ENCODE measurements around the gene DAP. TPM values are rescaled to one million over a fixed set of nuclear protein-coding genes. Genes with fewer than 3 reads are reported as not detected.

The DAP gene
- total and polyA plus RNA-seq, 2 of the 4 experiments (the other 2 are of a cell fraction), result 49.6 to 189 TPM

DNA sequence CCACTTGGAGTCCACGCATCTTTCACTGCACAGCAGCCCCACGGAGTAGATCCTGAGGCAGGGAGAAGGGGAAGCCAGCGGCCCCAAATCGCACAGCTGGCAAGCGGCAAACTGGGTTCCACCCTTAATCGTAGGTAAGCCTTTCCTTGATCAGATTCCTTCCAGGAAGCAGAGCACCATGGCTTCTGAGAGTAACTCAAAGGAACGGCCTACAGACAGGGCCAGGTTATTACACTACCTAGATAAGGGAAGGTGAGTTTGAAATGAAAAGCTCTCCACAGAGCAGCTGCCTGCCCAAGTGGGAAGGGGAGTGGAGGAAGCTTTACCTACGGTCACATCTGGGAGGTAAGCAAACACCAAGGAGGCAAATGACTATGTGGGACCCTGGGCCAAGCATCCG, 7.9 kb downstream of the DAP start:
- H3K36me3 ChIP-seq (ENCODE audit: control insufficient read depth, insufficient read depth, low read length), result peaks cover 50% of the 10 kb centered on the region

More for the DNA sequence above, 7.9 kb downstream of the DAP start:
- Histone ChIP-seq H3K56ac (ENCODE audit: extremely low read depth, insufficient read depth, low read length) (no peak overlapping the region), H2BK15ac (ENCODE audit: low read depth, low read length) (no peak overlapping the region), H3K23ac (ENCODE audit: low read depth, low read length) (no peak overlapping the region), H3K18ac (ENCODE audit: low read depth, low read length) (no peak overlapping the region), H2BK120ac (ENCODE audit: low read depth, low read length) (no peak overlapping the region), H3K9me1 (ENCODE audit: insufficient read depth, low read length) (peaks cover 34% of the 10 kb centered on the region), H3K14ac (replicated peaks; ENCODE audit: low read depth, low read length) (no peak overlapping the region), H2BK5ac (ENCODE audit: low read depth, low read length, poor library complexity, severe bottlenecking) (no peak overlapping the region), H4K8ac (ENCODE audit: low read depth in 2 of 2, low read length in 2 of 2) (no peak overlapping the region), H3K4me1 (ENCODE audit: control insufficient read depth, insufficient read depth, low read length) (peaks cover 16% of the 10 kb centered on the region), H4K91ac (ENCODE audit: insufficient read depth, low read depth, low read length) (no peak overlapping the region), H3K27me3 (ENCODE audit: control insufficient read depth, insufficient read depth, low read length) (no peaks in the 10 kb centered on the region), H3K79me1 (ENCODE audit: low read depth in 1 of 2, low read length in 2 of 2) (peaks cover 35 to 91% of the 10 kb centered on the region in 2 experiments), H3K4me2 (ENCODE audit: low read depth, low read length) (no peak overlapping the region), H4K5ac (ENCODE audit: low read depth, low read length) (no peak overlapping the region), H2AK5ac (ENCODE audit: low read depth, low read length) (no peak overlapping the region), H3K4me3 (ENCODE audit: insufficient read depth, low read depth, low read length) (no peak overlapping the region), H3K9me3 (ENCODE audit: control insufficient read depth, insufficient read depth, low read length) (peaks cover 5% of the 10 kb centered on the region; the same call in 1 of the 2 replicates), H3K27ac (ENCODE audit: insufficient read depth, low read length) (no peak overlapping the region), H3K4ac (ENCODE audit: low read depth, low read length) (no peak overlapping the region), H2AK9ac (replicated peaks; ENCODE audit: low read depth, low read length, poor library complexity) (no peak overlapping the region), H2BK20ac (ENCODE audit: low read depth, low read length) (no peak overlapping the region), H3K9ac (ENCODE audit: low read depth, low read length) (no peak overlapping the region), H4K20me1 (ENCODE audit: insufficient read depth, low read length) (peaks cover 98% of the 10 kb centered on the region), H2AFZ (replicated peaks; ENCODE audit: low read length, poor library complexity) (no peak overlapping the region)
- no peak for TF ChIP-seq RCOR1 (IDR thresholded peaks at IDR 0.05; ENCODE audit: insufficient replicate concordance, low read length)
- no peak for TF ChIP-seq SMC3 (IDR thresholded peaks at IDR 0.05; ENCODE audit: low read depth, low read length)
- no peak for TF ChIP-seq CEBPB (IDR thresholded peaks at IDR 0.05; ENCODE audit: low read depth, low read length)
- no peak for TF ChIP-seq NFE2L2 (IDR thresholded peaks at IDR 0.05; ENCODE audit: low read depth, low read length)
- no peak for TF ChIP-seq MAZ (IDR thresholded peaks at IDR 0.05; ENCODE audit: borderline replicate concordance, low read depth, low read length)
- TF ChIP-seq, protein P1, sequence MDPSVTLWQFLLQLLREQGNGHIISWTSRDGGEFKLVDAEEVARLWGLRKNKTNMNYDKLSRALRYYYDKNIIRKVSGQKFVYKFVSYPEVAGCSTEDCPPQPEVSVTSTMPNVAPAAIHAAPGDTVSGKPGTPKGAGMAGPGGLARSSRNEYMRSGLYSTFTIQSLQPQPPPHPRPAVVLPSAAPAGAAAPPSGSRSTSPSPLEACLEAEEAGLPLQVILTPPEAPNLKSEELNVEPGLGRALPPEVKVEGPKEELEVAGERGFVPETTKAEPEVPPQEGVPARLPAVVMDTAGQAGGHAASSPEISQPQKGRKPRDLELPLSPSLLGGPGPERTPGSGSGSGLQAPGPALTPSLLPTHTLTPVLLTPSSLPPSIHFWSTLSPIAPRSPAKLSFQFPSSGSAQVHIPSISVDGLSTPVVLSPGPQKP (IDR thresholded peaks at IDR 0.05; ENCODE audit: borderline replicate concordance, low read depth, low read length), result no peak
- TF ChIP-seq MXI1 (IDR thresholded peaks at IDR 0.05; ENCODE audit: borderline replicate concordance, low read depth, low read length), result no peak
- DNase-seq (no peak), ATAC-seq (ENCODE audit: low read depth) (no peak)
- WGBS, 2 experiments (ENCODE audit: extremely low coverage in 2 of 2, insufficient read length in 1 of 2), result 97% methylated on average over 4 of the region's 9 CpGs; no CpG with 5 or more reads in 1 of the 2 experiments
- intact Hi-C loops (cut with micrococcal nuclease), result no loop called here
- dilution Hi-C loops (cut with HindIII; ENCODE audit: low sequenced_read_pairs, unreplicated experiment), result no loop called here
- in situ Hi-C loops (cut with MboI; ENCODE audit: low sequenced_read_pairs), result no loop called here
- ChIA-PET POLR2A (ENCODE audit: unreplicated experiment) (no interaction called here), CTCF (no interaction called here)
- no TSS peak for BruUV-seq (replicated peaks)
